Endothelial cell of umbilical vein (primary cell): Measurements from ENCODE around the gene SYNDIG1. TPM values are rescaled to one million over a fixed set of nuclear protein-coding genes. Genes with fewer than 3 reads are reported as not detected.

Source experiments
- BruUV-seq: library from RNA; stranded (reverse); fragments of 400-500 nt; replicated peaks from 2 replicates; lab custom pipeline; 2021; lab: Mats Ljungman, UMichigan
- CTCF ChIA-PET: fragments of 300-600, 350-600 bp; sonication (Branson Sonifier 250); formaldehyde crosslinking; loops from one replicate; lab custom pipeline; 2021; ENCODE audit warnings: antibody characterized with exemption, inconsistent platforms; lab: Charles Lee
- POLR2A ChIA-PET: fragments of 300-600, 350-600 bp; sonication (Branson Sonifier 250); formaldehyde crosslinking; loops from one replicate; lab custom pipeline; 2021; ENCODE audit warnings: antibody characterized with exemption, inconsistent platforms; lab: Charles Lee
- DNase-seq: peaks from one replicate; pipeline ENCODE4 v3.0.0-alpha.2; 2011; ENCODE audit warnings: low read depth, low spot score
- FAIRE-seq: peaks from 2 replicates; lab custom pipeline; 2011; peaks lifted over from hg19 to GRCh38; lab: Jason Lieb, UNC
- H2AFZ ChIP-seq: 2 replicates; pipeline ENCODE4 v1.6.0; 2012; ENCODE audit warnings: low read depth, low read length, control low read depth, inconsistent platforms
- H3K27ac ChIP-seq: 2 replicates; pipeline ENCODE4 v1.5.1; 2011; ENCODE audit warnings: low read depth, mild to moderate bottlenecking, control low read depth, low read length, moderate library complexity; ENCODE audit not compliant: insufficient read depth
- H3K27me3 ChIP-seq, 2 experiments: 2 replicates each; pipeline versions ENCODE4 v1.6.0 to v1.6.1; 2011; ENCODE audit warnings: low read length in 2 of 2, mixed read lengths in 1 of 2; ENCODE audit not compliant: control insufficient read depth in 2 of 2, insufficient read depth in 2 of 2
- H3K36me3 ChIP-seq, 2 experiments: 2 replicates in 1 of 2; 3 replicates in 1 of 2; pipeline ENCODE4 v1.5.1; 2011; ENCODE audit warnings: low read length in 2 of 2, mild to moderate bottlenecking in 1 of 2, moderate library complexity in 1 of 2; ENCODE audit not compliant: control insufficient read depth in 2 of 2, insufficient read depth in 2 of 2; ENCODE audit errors: extremely low read depth in 1 of 2
- H3K4me1 ChIP-seq: 3 replicates; pipeline ENCODE4 v1.5.1; 2011; ENCODE audit warnings: mild to moderate bottlenecking, low read length; ENCODE audit not compliant: control insufficient read depth, insufficient read depth; ENCODE audit errors: extremely low read depth
- H3K4me2 ChIP-seq: 2 replicates; pipeline ENCODE4 v1.6.1; 2011; ENCODE audit warnings: low read length, control low read depth, mixed read lengths; ENCODE audit not compliant: insufficient read depth
- H3K4me3 ChIP-seq, 3 experiments: fragments of 200-600 bp in 1 of 3; sonication (generic), shearing (Covaris generic) in 1 of 3; replicated peaks in 1 of 3; 2 replicates each; pipeline ENCODE4 v1.5.1; 2011 to 2016; ENCODE audit warnings: control low read depth in 3 of 3, low read length in 3 of 3, mild to moderate bottlenecking in 2 of 3, inconsistent platforms in 1 of 3, low read depth in 1 of 3, moderate library complexity in 1 of 3; ENCODE audit not compliant: insufficient read depth in 1 of 3
- H3K79me2 ChIP-seq: 2 replicates; pipeline ENCODE4 v1.6.0; 2012; ENCODE audit warnings: low read length, inconsistent platforms; ENCODE audit not compliant: control insufficient read depth, insufficient read depth
- H3K9ac ChIP-seq: replicated peaks from 2 replicates; pipeline ENCODE3; 2011; ENCODE audit warnings: low read length, control low read depth; ENCODE audit not compliant: insufficient read depth; ENCODE audit errors: extremely low read depth
- H3K9me1 ChIP-seq: replicated peaks from 3 replicates; pipeline ENCODE4 v1.6.0; 2011; ENCODE audit warnings: mild to moderate bottlenecking, low read length; ENCODE audit not compliant: control insufficient read depth, insufficient read depth; ENCODE audit errors: extremely low read depth
- H3K9me3 ChIP-seq: replicated peaks from 2 replicates; pipeline ENCODE4 v1.5.1; 2012; ENCODE audit warnings: low read length, inconsistent platforms; ENCODE audit not compliant: control insufficient read depth, insufficient read depth
- H4K20me1 ChIP-seq: replicated peaks from 2 replicates; pipeline ENCODE3; 2011; ENCODE audit warnings: mild to moderate bottlenecking, low read length; ENCODE audit not compliant: control insufficient read depth, insufficient read depth; ENCODE audit errors: extremely low read depth
- CTCF ChIP-seq, 2 donors: IDR thresholded peaks; 1 replicate in 1 of 2; 2 replicates in 1 of 2; pipeline ENCODE4 v1.5.1; 2011; ENCODE audit warnings: low read length in 2 of 2, mild to moderate bottlenecking in 2 of 2, moderate library complexity in 2 of 2, control low read depth in 1 of 2, inconsistent platforms in 1 of 2, low read depth in 1 of 2; ENCODE audit not compliant: insufficient read depth in 1 of 2; ENCODE audit errors: extremely low read depth in 1 of 2
- EZH2 ChIP-seq: IDR thresholded peaks from 2 replicates; pipeline ENCODE4 v1.6.1; 2012; ENCODE audit warnings: borderline replicate concordance, low read depth, mild to moderate bottlenecking, moderate library complexity, low read length, inconsistent platforms; ENCODE audit not compliant: severe bottlenecking
- FOS ChIP-seq: IDR thresholded peaks from 2 replicates; pipeline ENCODE4 v1.6.1; 2011; ENCODE audit warnings: mild to moderate bottlenecking, low read length, moderate library complexity, borderline replicate concordance; ENCODE audit not compliant: insufficient read depth
- GATA2 ChIP-seq: IDR thresholded peaks from 2 replicates; pipeline ENCODE4 v1.7.0; 2011; ENCODE audit warnings: low read depth, mild to moderate bottlenecking, moderate library complexity, mixed read lengths, low read length; ENCODE audit not compliant: insufficient read length, insufficient read depth
- JUN ChIP-seq: IDR thresholded peaks from 2 replicates; pipeline ENCODE4 v1.6.1; 2011; ENCODE audit warnings: borderline replicate concordance, low read depth; ENCODE audit not compliant: insufficient read length, insufficient read depth
- MAX ChIP-seq: IDR thresholded peaks from 2 replicates; pipeline ENCODE4 v1.6.1; 2011; ENCODE audit not compliant: insufficient read depth, insufficient read length
- MYC ChIP-seq: IDR thresholded peaks from one replicate; pipeline ENCODE4 v1.6.1; 2011; ENCODE audit warnings: mild to moderate bottlenecking, low read depth, low read length
- POLR2A ChIP-seq: IDR thresholded peaks from 2 replicates; pipeline ENCODE4 v1.6.1; 2012; ENCODE audit warnings: low read depth, mild to moderate bottlenecking, control low read depth, low read length
- POLR2AphosphoS5 ChIP-seq: IDR thresholded peaks from 2 replicates; pipeline ENCODE4 v1.6.1; 2012; ENCODE audit warnings: low read depth, mild to moderate bottlenecking, control low read depth, low read length, moderate library complexity; ENCODE audit not compliant: insufficient read depth
- dilution Hi-C: fragments of 300-500 bp; cut with MboI; formaldehyde crosslinking; loops from one replicate; pipeline ENCODE4 v1.15.0; 2019; ENCODE audit warnings: low sequenced_read_pairs; ENCODE audit not compliant: extremely low pct_ligation_motif_present
- intact Hi-C: fragments of 100-400 bp; cut with micrococcal nuclease; formaldehyde crosslinking; loops from one replicate; pipeline ENCODE4 v1.10.0; 2022
- polyA plus RNA-seq, 4 experiments: library from polyadenylated mRNA; depleted of rRNA in 3 of 4; stranded (reverse) in 3 of 4; unstranded in 1 of 4; fragments of >200 nt; gene quantifications; 2 replicates each; pipeline versions ENCODE4 v1.2.1 to v1.2.3, GENCODE V29; 2011 to 2012; ENCODE audit warnings: missing spikeins in 1 of 4
- total RNA-seq: library from RNA; stranded (reverse); gene quantifications from 2 replicates; pipeline ENCODE4 v1.2.3, GENCODE V29; 2021

The SYNDIG1 gene
- total and polyA plus RNA-seq, 2 donors (not counting 3 experiments of a cell fraction or from before 2014, with no cell fraction given), result not detected

- FAIRE-seq (no peak), DNase-seq (no peak)
- Histone ChIP-seq H3K27ac (no peak overlapping the region), H3K36me3 (no peaks in the 10 kb centered on the region), H4K20me1 (no peaks in the 10 kb centered on the region), H3K9me3 (no peaks in the 10 kb centered on the region), H3K4me3 (no peak overlapping the region), H3K9ac (no peak overlapping the region), H3K27me3 (no peaks in the 10 kb centered on the region), H2AFZ (no peak overlapping the region), H3K9me1 (no peaks in the 10 kb centered on the region), H3K4me2 (no peak overlapping the region), H3K79me2 (no peaks in the 10 kb centered on the region), H3K4me1 (no peaks in the 10 kb centered on the region)
- ChIA-PET POLR2A (no interaction called here), CTCF (no interaction called here)
- dilution Hi-C loops (no loop called here), intact Hi-C loops (no loop called here)
- no TSS peak for BruUV-seq
- no peak for TF ChIP-seq GATA2
- TF ChIP-seq FOS, result no peak
- TF ChIP-seq JUN, result no peak
- no peak for TF ChIP-seq MYC
- no peak for TF ChIP-seq POLR2AphosphoS5
- TF ChIP-seq CTCF (IDR thresholded peaks at IDR 0.05; ENCODE audit: extremely low read depth in 1 of 2, insufficient read depth in 1 of 2, low read depth in 1 of 2, low read length in 2 of 2), result no peak
- TF ChIP-seq POLR2A, result no peak
- TF ChIP-seq MAX, result no peak
- no peak for TF ChIP-seq EZH2
These were observed 14.3 kb upstream of the SYNDIG1 start for GRCh38 chr20:24455081-24455480.
